Osteoblast (primary cell): ENCODE measurements around the gene C1S. TPM values are rescaled to one million over a fixed set of nuclear protein-coding genes. Genes with fewer than 3 reads are reported as not detected.

Source experiments
- DNase-seq: peaks from one replicate; pipeline ENCODE4 v3.0.0; 2011; ENCODE audit warnings: low spot score, mixed read lengths; ENCODE audit not compliant: insufficient read length; ENCODE audit errors: missing footprints
- H2AFZ ChIP-seq: 2 replicates; pipeline ENCODE4 v1.6.0; 2011; ENCODE audit warnings: mild to moderate bottlenecking, low read length
- H3K27ac ChIP-seq: 2 replicates; pipeline ENCODE4 v1.5.1; 2011; ENCODE audit warnings: mild to moderate bottlenecking, low read depth, low read length, moderate library complexity
- H3K27me3 ChIP-seq: 2 replicates; pipeline ENCODE4 v1.6.0; 2012; ENCODE audit warnings: mild to moderate bottlenecking, control low read depth, inconsistent platforms, low read length, moderate library complexity; ENCODE audit not compliant: insufficient read depth
- H3K36me3 ChIP-seq: 2 replicates; pipeline ENCODE4 v1.5.1; 2011; ENCODE audit warnings: mild to moderate bottlenecking, low read length, control low read depth, moderate library complexity; ENCODE audit not compliant: insufficient read depth
- H3K4me1 ChIP-seq: 2 replicates; pipeline ENCODE4 v1.5.1; 2011; ENCODE audit warnings: mild to moderate bottlenecking, low read length, control low read depth, moderate library complexity; ENCODE audit not compliant: insufficient read depth
- H3K4me2 ChIP-seq: 2 replicates; pipeline ENCODE4 v1.6.0; 2011; ENCODE audit warnings: mild to moderate bottlenecking, low read length; ENCODE audit not compliant: insufficient read depth
- H3K4me3 ChIP-seq: fragments of 200-600 bp; sonication (generic); 3 replicates; pipeline ENCODE4 v1.5.1; 2012; ENCODE audit warnings: mild to moderate bottlenecking, low read length, inconsistent platforms; ENCODE audit not compliant: insufficient read depth
- H3K79me2 ChIP-seq: 2 replicates; pipeline ENCODE4 v1.6.0; 2012; ENCODE audit warnings: mild to moderate bottlenecking, low read length, control low read depth, inconsistent platforms; ENCODE audit not compliant: insufficient read depth
- H3K9me3 ChIP-seq: 2 replicates; pipeline ENCODE4 v1.5.1; 2011; ENCODE audit warnings: low read depth, low read length, control low read depth
- H4K20me1 ChIP-seq: 2 replicates; pipeline ENCODE4 v1.6.0; 2012; ENCODE audit warnings: mild to moderate bottlenecking, low read length, control low read depth; ENCODE audit not compliant: insufficient read depth
- total RNA-seq: library from RNA; depleted of rRNA; stranded (reverse); fragments of >200 nt; gene quantifications from 2 replicates; pipeline ENCODE4 v1.2.3, GENCODE V29; 2012
- TF ChIP-seq, protein P1 (sequence below): IDR thresholded peaks from 2 replicates; pipeline ENCODE4 v1.5.1; 2011; ENCODE audit warnings: mild to moderate bottlenecking, low read depth, low read length, moderate library complexity; ENCODE audit errors: extremely low read depth

C1S gene
- total RNA-seq, 1 donor, result 443 TPM

GRCh38 chr12:7096006-7096932 is 35.8 kb downstream of the C1S start:
- peaks cover 18% of the 10 kb centered on the region for H3K4me1 ChIP-seq
- no peak overlapping the region for H3K4me2 ChIP-seq
- H3K36me3 ChIP-seq, result peaks cover 15% of the 10 kb centered on the region
- no peak overlapping the region for H3K4me3 ChIP-seq
- H2AFZ ChIP-seq, result no peak overlapping the region
- H3K79me2 ChIP-seq, result no peaks in the 10 kb centered on the region
- H3K27ac ChIP-seq, result no peak overlapping the region
- peaks cover 3% of the 10 kb centered on the region for H3K27me3 ChIP-seq
- no peaks in the 10 kb centered on the region for H4K20me1 ChIP-seq
- TF ChIP-seq, protein P1, sequence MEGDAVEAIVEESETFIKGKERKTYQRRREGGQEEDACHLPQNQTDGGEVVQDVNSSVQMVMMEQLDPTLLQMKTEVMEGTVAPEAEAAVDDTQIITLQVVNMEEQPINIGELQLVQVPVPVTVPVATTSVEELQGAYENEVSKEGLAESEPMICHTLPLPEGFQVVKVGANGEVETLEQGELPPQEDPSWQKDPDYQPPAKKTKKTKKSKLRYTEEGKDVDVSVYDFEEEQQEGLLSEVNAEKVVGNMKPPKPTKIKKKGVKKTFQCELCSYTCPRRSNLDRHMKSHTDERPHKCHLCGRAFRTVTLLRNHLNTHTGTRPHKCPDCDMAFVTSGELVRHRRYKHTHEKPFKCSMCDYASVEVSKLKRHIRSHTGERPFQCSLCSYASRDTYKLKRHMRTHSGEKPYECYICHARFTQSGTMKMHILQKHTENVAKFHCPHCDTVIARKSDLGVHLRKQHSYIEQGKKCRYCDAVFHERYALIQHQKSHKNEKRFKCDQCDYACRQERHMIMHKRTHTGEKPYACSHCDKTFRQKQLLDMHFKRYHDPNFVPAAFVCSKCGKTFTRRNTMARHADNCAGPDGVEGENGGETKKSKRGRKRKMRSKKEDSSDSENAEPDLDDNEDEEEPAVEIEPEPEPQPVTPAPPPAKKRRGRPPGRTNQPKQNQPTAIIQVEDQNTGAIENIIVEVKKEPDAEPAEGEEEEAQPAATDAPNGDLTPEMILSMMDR, result no peak
- DNase-seq, result no peak
- H3K9me3 ChIP-seq, result no peaks in the 10 kb centered on the region

GRCh38 chr12:7096979-7097378 is 36.5 kb downstream of the C1S start:
- Histone ChIP-seq H3K27ac (no peak overlapping the region), H3K4me2 (no peak overlapping the region), H3K4me3 (no peak overlapping the region), H3K9me3 (no peaks in the 10 kb centered on the region), H3K27me3 (peaks cover 3% of the 10 kb centered on the region), H3K79me2 (no peaks in the 10 kb centered on the region), H4K20me1 (no peaks in the 10 kb centered on the region), H2AFZ (no peak overlapping the region), H3K4me1 (peaks cover 17% of the 10 kb centered on the region), H3K36me3 (peaks cover 15% of the 10 kb centered on the region)
- no peak for DNase-seq
- TF ChIP-seq, protein P1, result no peak

- Histone ChIP-seq H3K4me3 (no peak overlapping the region), H3K4me1 (peaks cover 14% of the 10 kb centered on the region), H3K4me2 (no peak overlapping the region), H4K20me1 (peaks cover 7% of the 10 kb centered on the region), H3K27ac (no peak overlapping the region), H3K27me3 (peaks cover 3% of the 10 kb centered on the region), H3K36me3 (peaks cover 21% of the 10 kb centered on the region), H2AFZ (no peak overlapping the region), H3K9me3 (no peaks in the 10 kb centered on the region), H3K79me2 (no peaks in the 10 kb centered on the region)
- DNase-seq, result no peak
- TF ChIP-seq, protein P1, result no peak
Measured at GRCh38 chr12:7099290-7099996, 38.9 kb downstream of the C1S start.

DNA sequence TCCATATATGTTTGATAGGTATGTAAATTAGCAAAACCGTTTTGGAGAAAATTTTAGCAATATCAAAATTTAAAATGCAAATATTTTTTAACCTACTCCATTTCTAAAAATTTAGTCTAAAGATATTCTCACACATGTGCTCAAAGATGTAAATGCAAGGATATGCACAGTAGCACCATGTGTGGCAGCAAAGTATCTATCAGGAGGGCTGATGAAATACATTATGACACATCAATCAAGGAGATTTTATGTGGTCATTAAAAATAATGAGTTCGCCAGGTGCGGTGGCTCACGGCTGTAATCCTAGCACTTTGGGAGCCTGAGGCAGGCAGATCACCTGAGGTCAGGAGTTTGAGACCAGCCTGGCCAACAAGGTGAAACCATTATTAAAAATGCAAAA is 39.7 kb downstream of the C1S start:
- H3K4me3 ChIP-seq, result no peak overlapping the region
- peaks cover 21% of the 10 kb centered on the region for H3K36me3 ChIP-seq
- TF ChIP-seq, protein P1, result no peak
- peaks cover 9% of the 10 kb centered on the region for H4K20me1 ChIP-seq
- no peak overlapping the region for H2AFZ ChIP-seq
- H3K4me1 ChIP-seq, result peaks cover 14% of the 10 kb centered on the region
- H3K9me3 ChIP-seq, result no peaks in the 10 kb centered on the region
- no peak overlapping the region for H3K4me2 ChIP-seq
- H3K27ac ChIP-seq, result no peak overlapping the region
- no peaks in the 10 kb centered on the region for H3K27me3 ChIP-seq
- no peak for DNase-seq
- H3K79me2 ChIP-seq, result peaks cover 2% of the 10 kb centered on the region
